ENCODE data around the gene SCN2B.

Gene SCN2B

DNA sequence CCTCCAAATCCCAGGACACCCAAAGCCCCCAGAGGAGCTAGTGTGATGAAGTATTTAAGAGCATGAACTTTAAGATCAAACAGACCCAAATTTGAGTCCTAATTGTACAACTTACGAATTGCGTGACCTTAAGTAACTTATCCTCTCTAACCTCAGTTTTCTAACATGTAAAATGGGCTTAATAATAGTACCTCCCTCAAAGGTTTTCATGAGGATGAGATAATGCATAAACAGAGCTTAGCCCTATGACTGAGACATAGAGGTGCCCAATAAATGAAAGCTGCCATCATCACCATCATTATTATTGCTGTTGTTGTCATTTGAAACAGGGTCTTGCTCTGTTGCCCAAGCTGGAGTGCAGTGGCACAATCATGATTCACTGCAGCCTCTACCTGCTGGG, 9.2 kb downstream of the SCN2B start:
- no peaks in the 10 kb centered on the region for H3K27me3 ChIP-seq (ENCODE audit: insufficient read depth, low read length, poor library complexity, severe bottlenecking)

GRCh38 chr11:118166641-118167040, 9.8 kb downstream of the SCN2B start:
- Histone ChIP-seq H3K27me3 (ENCODE audit: insufficient read depth, low read length, poor library complexity, severe bottlenecking) (no peaks in the 10 kb centered on the region), H3K4me3 (ENCODE audit: low read length, poor library complexity, severe bottlenecking) (no peak overlapping the region), H3K4me1 (ENCODE audit: insufficient read depth, low read length, poor library complexity, severe bottlenecking) (peaks cover 3% of the 10 kb centered on the region), H4K20me1 (ENCODE audit: insufficient read depth, low read length, poor library complexity, severe bottlenecking) (no peaks in the 10 kb centered on the region), H3K9me2 (replicated peaks; ENCODE audit: low read depth, low read length) (no peaks in the 10 kb centered on the region), H3F3A (ENCODE audit: low read depth) (no peaks in the 10 kb centered on the region), H3K9ac (ENCODE audit: low read depth, low read length, poor library complexity, severe bottlenecking) (no peak overlapping the region), H3K36me3 (ENCODE audit: insufficient read depth, low read length) (no peaks in the 10 kb centered on the region), H3K79me2 (ENCODE audit: insufficient read depth, low read length) (no peaks in the 10 kb centered on the region), H2AFZ (ENCODE audit: low read length) (no peak overlapping the region), H3K4me2 (ENCODE audit: low read depth, low read length, poor library complexity, severe bottlenecking) (no peak overlapping the region), H3K9me3 (ENCODE audit: insufficient read depth, low read depth, low read length) (no peaks in the 10 kb centered on the region)
- TF ChIP-seq EZH2phosphoT487 (IDR thresholded peaks at IDR 0.05; ENCODE audit: borderline replicate concordance), result no peak
- TF ChIP-seq, protein P1, sequence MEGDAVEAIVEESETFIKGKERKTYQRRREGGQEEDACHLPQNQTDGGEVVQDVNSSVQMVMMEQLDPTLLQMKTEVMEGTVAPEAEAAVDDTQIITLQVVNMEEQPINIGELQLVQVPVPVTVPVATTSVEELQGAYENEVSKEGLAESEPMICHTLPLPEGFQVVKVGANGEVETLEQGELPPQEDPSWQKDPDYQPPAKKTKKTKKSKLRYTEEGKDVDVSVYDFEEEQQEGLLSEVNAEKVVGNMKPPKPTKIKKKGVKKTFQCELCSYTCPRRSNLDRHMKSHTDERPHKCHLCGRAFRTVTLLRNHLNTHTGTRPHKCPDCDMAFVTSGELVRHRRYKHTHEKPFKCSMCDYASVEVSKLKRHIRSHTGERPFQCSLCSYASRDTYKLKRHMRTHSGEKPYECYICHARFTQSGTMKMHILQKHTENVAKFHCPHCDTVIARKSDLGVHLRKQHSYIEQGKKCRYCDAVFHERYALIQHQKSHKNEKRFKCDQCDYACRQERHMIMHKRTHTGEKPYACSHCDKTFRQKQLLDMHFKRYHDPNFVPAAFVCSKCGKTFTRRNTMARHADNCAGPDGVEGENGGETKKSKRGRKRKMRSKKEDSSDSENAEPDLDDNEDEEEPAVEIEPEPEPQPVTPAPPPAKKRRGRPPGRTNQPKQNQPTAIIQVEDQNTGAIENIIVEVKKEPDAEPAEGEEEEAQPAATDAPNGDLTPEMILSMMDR (conservative IDR thresholded peaks at IDR 0.05; ENCODE audit: low read length), result no peak

More for the DNA sequence above, 9.2 kb downstream of the SCN2B start:
- H3K9ac ChIP-seq (ENCODE audit: low read depth, low read length, poor library complexity, severe bottlenecking), result no peak overlapping the region
- no peaks in the 10 kb centered on the region for H3K9me3 ChIP-seq (ENCODE audit: insufficient read depth, low read depth, low read length)
- no peak overlapping the region for H3K4me3 ChIP-seq (ENCODE audit: low read length, poor library complexity, severe bottlenecking)
- no peaks in the 10 kb centered on the region for H4K20me1 ChIP-seq (ENCODE audit: insufficient read depth, low read length, poor library complexity, severe bottlenecking)
- no peaks in the 10 kb centered on the region for H3K9me2 ChIP-seq (replicated peaks; ENCODE audit: low read depth, low read length)
- TF ChIP-seq, protein P1 (conservative IDR thresholded peaks at IDR 0.05; ENCODE audit: low read length), result no peak
- no peak for TF ChIP-seq EZH2phosphoT487 (IDR thresholded peaks at IDR 0.05; ENCODE audit: borderline replicate concordance)
- H3K79me2 ChIP-seq (ENCODE audit: insufficient read depth, low read length), result no peaks in the 10 kb centered on the region
- H3K4me1 ChIP-seq (ENCODE audit: insufficient read depth, low read length, poor library complexity, severe bottlenecking), result peaks cover 3% of the 10 kb centered on the region
- no peak overlapping the region for H2AFZ ChIP-seq (ENCODE audit: low read length)
- H3K36me3 ChIP-seq (ENCODE audit: insufficient read depth, low read length), result no peaks in the 10 kb centered on the region
- H3F3A ChIP-seq (ENCODE audit: low read depth), result no peaks in the 10 kb centered on the region
- H3K4me2 ChIP-seq (ENCODE audit: low read depth, low read length, poor library complexity, severe bottlenecking), result no peak overlapping the region

DNA sequence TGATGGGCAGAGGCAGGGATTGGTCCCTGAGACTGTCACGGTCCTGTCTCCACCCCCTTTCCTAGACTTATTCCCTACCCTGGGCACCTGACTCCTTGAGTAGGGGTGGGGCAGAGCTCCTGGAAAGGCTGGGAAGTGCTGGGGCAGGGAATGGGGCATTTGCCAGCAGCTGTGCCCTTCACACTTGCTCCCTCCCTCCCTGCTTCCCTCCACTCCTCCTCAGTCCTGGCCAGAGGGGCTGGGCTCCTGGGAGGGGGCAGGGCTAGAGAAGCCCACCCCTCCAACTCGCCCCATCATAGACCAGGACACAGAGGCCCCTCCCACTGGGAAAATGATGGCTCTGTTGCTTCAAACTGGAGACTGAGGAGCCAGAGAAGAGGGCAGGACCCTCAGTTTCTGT, 11.6 kb downstream of the SCN2B start:
- no peak overlapping the region for H3K4me2 ChIP-seq (ENCODE audit: low read depth, low read length, poor library complexity, severe bottlenecking)
- H3K9me3 ChIP-seq (ENCODE audit: insufficient read depth, low read depth, low read length), result no peaks in the 10 kb centered on the region
- H2AFZ ChIP-seq (ENCODE audit: low read length), result no peak overlapping the region
- H3K9ac ChIP-seq (ENCODE audit: low read depth, low read length, poor library complexity, severe bottlenecking), result no peak overlapping the region
- H3K36me3 ChIP-seq (ENCODE audit: insufficient read depth, low read length), result no peaks in the 10 kb centered on the region
- TF ChIP-seq, protein P1 (conservative IDR thresholded peaks at IDR 0.05; ENCODE audit: low read length), result no peak
- TF ChIP-seq EZH2phosphoT487 (IDR thresholded peaks at IDR 0.05; ENCODE audit: borderline replicate concordance), result no peak
- no peaks in the 10 kb centered on the region for H3K27me3 ChIP-seq (ENCODE audit: insufficient read depth, low read length, poor library complexity, severe bottlenecking)
- H3F3A ChIP-seq (ENCODE audit: low read depth), result no peaks in the 10 kb centered on the region
- no peaks in the 10 kb centered on the region for H3K9me2 ChIP-seq (replicated peaks; ENCODE audit: low read depth, low read length)
- H3K4me1 ChIP-seq (ENCODE audit: insufficient read depth, low read length, poor library complexity, severe bottlenecking), result no peaks in the 10 kb centered on the region
- no peak overlapping the region for H3K4me3 ChIP-seq (ENCODE audit: low read length, poor library complexity, severe bottlenecking)
- H3K79me2 ChIP-seq (ENCODE audit: insufficient read depth, low read length), result no peaks in the 10 kb centered on the region
- no peaks in the 10 kb centered on the region for H4K20me1 ChIP-seq (ENCODE audit: insufficient read depth, low read length, poor library complexity, severe bottlenecking)

Data from Loucy (cell line).